Neutrophil (primary cell): Measurements from ENCODE around the gene PCBD2.

Experiments used
- H3K27ac ChIP-seq: fragments of 200-600 bp; sonication (generic); 2 replicates; pipeline ENCODE4 v1.5.1; 2016; ENCODE audit warnings: mild to moderate bottlenecking, moderate library complexity
- H3K27me3 ChIP-seq: fragments of 200-600 bp; sonication (generic); 2 replicates; pipeline ENCODE4 v1.6.0; 2016; ENCODE audit warnings: mild to moderate bottlenecking
- H3K36me3 ChIP-seq: fragments of 200-600 bp; sonication (generic); 2 replicates; pipeline ENCODE4 v1.5.1; 2017
- H3K4me1 ChIP-seq, 2 experiments: fragments of 200-600 bp in 1 of 2; sonication (generic) in 1 of 2; 1 replicate in 1 of 2; 2 replicates in 1 of 2; pipeline versions ENCODE4 v1.5.1 to v1.6.1; 2013 to 2016; ENCODE audit warnings: low read depth in 1 of 2, low read length in 1 of 2, mild to moderate bottlenecking in 1 of 2, moderate library complexity in 1 of 2; ENCODE audit not compliant: control insufficient read depth in 1 of 2, insufficient read depth in 1 of 2
- H3K4me3 ChIP-seq, 2 experiments: fragments of 200-600 bp in 1 of 2; sonication (generic) in 1 of 2; 1 replicate in 1 of 2; 2 replicates in 1 of 2; pipeline ENCODE4 v1.5.1; 2013 to 2016; ENCODE audit warnings: low read depth in 1 of 2, low read length in 1 of 2, mild to moderate bottlenecking in 1 of 2, moderate library complexity in 1 of 2
- H3K9me3 ChIP-seq: fragments of 200-600 bp; sonication (generic); 2 replicates; pipeline ENCODE4 v1.5.1; 2016
- TF ChIP-seq, protein P1 (sequence below): fragments of 200-600 bp; sonication (generic); IDR thresholded peaks from 2 replicates; pipeline ENCODE4 v1.5.1; 2016; ENCODE audit warnings: antibody characterized with exemption

PCBD2 gene

GRCh38 chr5:134887593-134888159 lies 17.3 kb upstream of the PCBD2 start:
- Histone ChIP-seq H3K4me1 (no peaks in the 10 kb centered on the region), H3K4me3 (no peak overlapping the region), H3K27me3 (no peaks in the 10 kb centered on the region), H3K9me3 (no peaks in the 10 kb centered on the region), H3K36me3 (peaks cover 17% of the 10 kb centered on the region), H3K27ac (no peak overlapping the region)
- TF ChIP-seq, protein P1, sequence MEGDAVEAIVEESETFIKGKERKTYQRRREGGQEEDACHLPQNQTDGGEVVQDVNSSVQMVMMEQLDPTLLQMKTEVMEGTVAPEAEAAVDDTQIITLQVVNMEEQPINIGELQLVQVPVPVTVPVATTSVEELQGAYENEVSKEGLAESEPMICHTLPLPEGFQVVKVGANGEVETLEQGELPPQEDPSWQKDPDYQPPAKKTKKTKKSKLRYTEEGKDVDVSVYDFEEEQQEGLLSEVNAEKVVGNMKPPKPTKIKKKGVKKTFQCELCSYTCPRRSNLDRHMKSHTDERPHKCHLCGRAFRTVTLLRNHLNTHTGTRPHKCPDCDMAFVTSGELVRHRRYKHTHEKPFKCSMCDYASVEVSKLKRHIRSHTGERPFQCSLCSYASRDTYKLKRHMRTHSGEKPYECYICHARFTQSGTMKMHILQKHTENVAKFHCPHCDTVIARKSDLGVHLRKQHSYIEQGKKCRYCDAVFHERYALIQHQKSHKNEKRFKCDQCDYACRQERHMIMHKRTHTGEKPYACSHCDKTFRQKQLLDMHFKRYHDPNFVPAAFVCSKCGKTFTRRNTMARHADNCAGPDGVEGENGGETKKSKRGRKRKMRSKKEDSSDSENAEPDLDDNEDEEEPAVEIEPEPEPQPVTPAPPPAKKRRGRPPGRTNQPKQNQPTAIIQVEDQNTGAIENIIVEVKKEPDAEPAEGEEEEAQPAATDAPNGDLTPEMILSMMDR: no peak

DNA sequence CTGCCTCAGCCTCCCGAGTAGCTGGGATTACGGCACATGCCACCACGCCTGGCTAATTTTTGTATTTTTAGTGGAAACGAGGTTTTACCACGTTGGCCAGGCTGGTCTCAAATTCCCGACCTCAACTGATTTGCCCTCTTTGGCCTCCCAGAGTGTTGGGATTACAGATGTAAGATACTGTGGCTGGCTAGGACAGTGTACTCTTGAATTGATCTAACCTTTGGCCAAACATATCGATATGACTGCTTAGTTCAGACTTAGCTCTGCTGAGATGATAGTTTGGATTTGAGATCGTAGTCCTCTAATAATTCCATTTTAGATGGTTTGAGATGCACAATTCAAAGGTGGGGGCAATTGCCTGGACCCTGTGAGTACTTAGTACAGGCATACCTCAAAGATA lies 15.6 kb upstream of the PCBD2 start:
- Histone ChIP-seq H3K9me3 (no peaks in the 10 kb centered on the region), H3K36me3 (peaks cover 20% of the 10 kb centered on the region), H3K4me3 (no peak overlapping the region), H3K4me1 (no peaks in the 10 kb centered on the region), H3K27me3 (no peaks in the 10 kb centered on the region), H3K27ac (no peak overlapping the region)
- TF ChIP-seq, protein P1: no peak

DNA sequence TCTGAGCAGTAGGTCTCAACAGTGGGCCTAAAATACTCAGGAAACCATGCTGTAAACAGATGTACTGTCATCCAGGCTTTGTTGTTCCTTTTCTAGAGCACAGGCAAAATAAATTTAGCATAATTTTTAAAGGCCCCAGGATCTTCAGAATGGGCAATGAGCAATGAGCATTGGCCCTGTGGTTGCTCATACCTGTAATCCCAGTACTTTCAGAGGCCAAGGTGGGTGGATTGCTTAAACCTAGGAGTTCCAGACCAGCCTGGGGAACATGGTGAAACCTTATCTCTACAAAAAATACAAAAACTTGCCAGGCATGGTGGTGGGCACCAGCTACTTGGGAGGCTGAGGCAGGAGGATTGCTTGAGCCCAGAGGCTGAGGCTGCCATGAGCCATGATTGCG lies 13.5 kb upstream of the PCBD2 start:
- no peaks in the 10 kb centered on the region for H3K27me3 ChIP-seq
- TF ChIP-seq, protein P1: no peak
- H3K36me3 ChIP-seq: peaks cover 16% of the 10 kb centered on the region
- H3K4me1 ChIP-seq: no peaks in the 10 kb centered on the region
- H3K27ac ChIP-seq: no peak overlapping the region
- no peak overlapping the region for H3K4me3 ChIP-seq
- no peaks in the 10 kb centered on the region for H3K9me3 ChIP-seq

DNA sequence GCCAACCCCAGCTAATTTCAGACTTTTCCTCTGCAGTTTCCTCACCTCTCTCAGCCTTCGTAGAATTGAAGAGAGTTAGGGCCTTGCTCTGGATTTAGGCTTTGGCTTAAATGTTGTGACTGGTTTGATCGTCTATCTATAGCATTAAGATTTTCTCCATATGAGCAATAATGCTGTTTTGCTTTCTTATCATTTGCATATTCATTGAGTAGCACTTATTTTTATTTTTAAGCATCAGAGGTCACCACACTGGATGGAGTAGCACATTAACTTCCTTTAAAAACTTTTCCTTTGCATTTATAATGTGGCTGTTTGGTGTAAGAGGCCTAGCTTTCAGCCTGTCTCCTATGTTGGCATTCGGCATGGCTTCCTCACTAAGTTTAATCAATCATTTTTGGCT lies 12.6 kb upstream of the PCBD2 start:
- Histone ChIP-seq H3K9me3 (no peaks in the 10 kb centered on the region), H3K4me1 (no peaks in the 10 kb centered on the region), H3K27ac (no peak overlapping the region), H3K4me3 (no peak overlapping the region), H3K36me3 (peaks cover 19% of the 10 kb centered on the region), H3K27me3 (no peaks in the 10 kb centered on the region)
- TF ChIP-seq, protein P1: no peak

GRCh38 chr5:134892926-134893325 lies 12.0 kb upstream of the PCBD2 start:
- no peaks in the 10 kb centered on the region for H3K4me1 ChIP-seq
- no peaks in the 10 kb centered on the region for H3K9me3 ChIP-seq
- H3K4me3 ChIP-seq: no peak overlapping the region
- TF ChIP-seq, protein P1: no peak
- H3K27me3 ChIP-seq: no peaks in the 10 kb centered on the region
- peaks cover 22% of the 10 kb centered on the region for H3K36me3 ChIP-seq
- H3K27ac ChIP-seq: no peak overlapping the region
